Stimulated activated CD4-positive, alpha-beta T cell treated with anti-CD3 and anti-CD28 coated beads, Interleukin-15, amount 100 ng/mL, for 48 hours (primary cell): ENCODE measurements around the gene PTGFR.

Source experiments
- DNase-seq, 2 donors: peaks; one replicate each; pipeline ENCODE4 v3.0.0-alpha.2; 2020; ENCODE audit warnings: low read depth in 2 of 2

Gene PTGFR

GRCh38 chr1:78520843-78521242 is 30.1 kb downstream of the PTGFR start:
- no peak for DNase-seq

GRCh38 chr1:78522136-78522535 is 31.4 kb downstream of the PTGFR start:
- DNase-seq = no peak

GRCh38 chr1:78526496-78526895 is 35.7 kb downstream of the PTGFR start:
- no peak for DNase-seq

GRCh38 chr1:78527706-78528105 is 36.9 kb downstream of the PTGFR start:
- no peak for DNase-seq

- DNase-seq = no peak
These were observed 42.8 kb downstream of the PTGFR start for GRCh38 chr1:78533527-78533926.

- DNase-seq = no peak
These were observed 44.5 kb downstream of the PTGFR start for GRCh38 chr1:78535286-78535685.

- no peak for DNase-seq
These were observed 45.7 kb downstream of the PTGFR start for GRCh38 chr1:78536427-78536826.

- DNase-seq = no peak
These were observed 49.3 kb downstream of the PTGFR start for GRCh38 chr1:78540048-78540447.

GRCh38 chr1:78541479-78541878 is 50.7 kb downstream of the PTGFR start:
- no peak for DNase-seq

GRCh38 chr1:78543941-78544643 is 53.3 kb downstream of the PTGFR start:
- no peak for DNase-seq

- no peak for DNase-seq
These were observed 56.3 kb downstream of the PTGFR start for GRCh38 chr1:78547081-78547480.

- DNase-seq = no peak
These were observed 58.6 kb downstream of the PTGFR start for GRCh38 chr1:78549331-78549730.

- DNase-seq = no peak
These were observed 59.1 kb downstream of the PTGFR start for GRCh38 chr1:78549891-78550290.

- DNase-seq = no peak
These were observed 63.1 kb downstream of the PTGFR start for GRCh38 chr1:78553859-78554258.

GRCh38 chr1:78554840-78555239 is 64.1 kb downstream of the PTGFR start:
- DNase-seq = no peak

- no peak for DNase-seq
These were observed 68.9 kb downstream of the PTGFR start for GRCh38 chr1:78559680-78560079.

- DNase-seq = no peak
These were observed 70.0 kb downstream of the PTGFR start for GRCh38 chr1:78560811-78561210.

- no peak for DNase-seq
These were observed 71.1 kb downstream of the PTGFR start for GRCh38 chr1:78561856-78562255.

GRCh38 chr1:78565393-78565792 is 74.6 kb downstream of the PTGFR start:
- no peak for DNase-seq

- DNase-seq = no peak
These were observed 79.8 kb downstream of the PTGFR start for GRCh38 chr1:78570539-78570938.

GRCh38 chr1:78577257-78578100 is 86.7 kb downstream of the PTGFR start:
- no peak for DNase-seq

GRCh38 chr1:78586572-78586971 is 95.8 kb downstream of the PTGFR start:
- DNase-seq = no peak

GRCh38 chr1:78587211-78587610 is 96.4 kb downstream of the PTGFR start:
- no peak for DNase-seq
